BJ (cell line): ENCODE measurements around the gene ISG20L2. TPM values are rescaled to one million over a fixed set of nuclear protein-coding genes. Genes with fewer than 3 reads are reported as not detected.
A peak's percentile ranks its signal among the peaks of the same experiment; 100 is the strongest.

ENCODE experiments used
- CTCF ChIA-PET: fragments of 350-600 bp; formaldehyde crosslinking; extraction: SDS; loops from one replicate; lab custom pipeline; 2021; ENCODE audit warnings: antibody characterized with exemption, inconsistent platforms; lab: Yijun Ruan, JAX
- POLR2A ChIA-PET: fragments of 300-600 bp; sonication (Branson Sonifier 250); formaldehyde crosslinking; extraction: SDS; loops from one replicate; lab custom pipeline; 2021; ENCODE audit warnings: antibody characterized with exemption; lab: Charles Lee
- DNase-seq: peaks from one replicate; pipeline ENCODE4 v3.0.0-alpha.2; 2011; ENCODE audit warnings: low read depth
- H3K27me3 ChIP-seq: 2 replicates; pipeline ENCODE4 v1.6.0; 2011; ENCODE audit warnings: low read length; ENCODE audit not compliant: control insufficient read depth, insufficient read depth
- H3K36me3 ChIP-seq: 2 replicates; pipeline ENCODE4 v1.5.1; 2011; ENCODE audit warnings: low read length; ENCODE audit not compliant: control insufficient read depth, insufficient read depth
- H3K4me3 ChIP-seq: 2 replicates; pipeline ENCODE4 v1.5.1; 2011; ENCODE audit warnings: low read depth, mild to moderate bottlenecking, control low read depth, low read length
- CTCF ChIP-seq: IDR thresholded peaks from 2 replicates; pipeline ENCODE4 v1.5.1; 2011; ENCODE audit warnings: low read depth, mild to moderate bottlenecking, control low read depth, inconsistent platforms, low read length, moderate library complexity; ENCODE audit not compliant: insufficient read depth
- polyA plus RNA-seq: library from polyadenylated mRNA; depleted of rRNA; stranded (reverse); fragments of >200 nt; gene quantifications from 2 replicates; pipeline ENCODE4 v1.2.3, GENCODE V29; 2011

ISG20L2 gene
- polyA plus RNA-seq, 1 experiment, result 36.6 TPM

- Histone ChIP-seq H3K36me3 (peaks cover 9% of the 10 kb centered on the region), H3K27me3 (no peaks in the 10 kb centered on the region), H3K4me3 (peak within 1 kb of the TSS; percentile 58)
- POLR2A ChIA-PET, result interaction anchor here (0.6 to 2.0 kb wide), 2 partner anchors 29 to 42 kb away, joined by 4 to 9 read pairs; partner anchors contain the start of gene NES
- DNase-seq, result no peak
- TF ChIP-seq CTCF, result no peak
- CTCF ChIA-PET, result interaction anchor here (0.6 to 41.7 kb wide), 15 partner anchors 9 to 222 kb away, joined by 3 to 1556 read pairs (median 6); partner anchors contain the start of genes ISG20L2, METTL25B, NES and NTRK1
Observed at GRCh38 chr1:156705321-156705917, 23.1 kb downstream of the ISG20L2 start, which contains the start of gene CRABP2. Gene CRABP2, minus strand, starts transcription at chr1:156705583. Its CDS starts 137 bp downstream, at chr1:156705446.

- no peak for DNase-seq
- ChIA-PET POLR2A (interaction anchor here (0.6 kb wide), 2 partner anchors 30 to 42 kb away, joined by 3 to 4 read pairs; no protein-coding TSS in a partner anchor), CTCF (interaction anchor here (1.2 to 41.7 kb wide), 7 partner anchors 18 to 223 kb away, joined by 4 to 1556 read pairs (median 8); partner anchors contain the start of genes ISG20L2, METTL25B, NES and NTRK1)
- Histone ChIP-seq H3K36me3 (peaks cover 13% of the 10 kb centered on the region), H3K4me3 (peak overlapping the region; percentile 58), H3K27me3 (no peaks in the 10 kb centered on the region)
- no peak for TF ChIP-seq CTCF
Observed at GRCh38 chr1:156704930-156705320, 23.6 kb downstream of the ISG20L2 start.

GRCh38 chr1:156704166-156704711, 24.3 kb downstream of the ISG20L2 start:
- ChIA-PET CTCF (interaction anchor here (0.7 to 41.7 kb wide), 6 partner anchors 17 to 186 kb away, joined by 4 to 1556 read pairs (median 21); partner anchors contain the start of genes ISG20L2, METTL25B, NES and NTRK1), POLR2A (interaction anchor here (0.6 to 1.4 kb wide), 3 partner anchors 8 to 866 kb away, joined by 3 to 7 read pairs (median 3); no protein-coding TSS in a partner anchor)
- Histone ChIP-seq H3K36me3 (peaks cover 19% of the 10 kb centered on the region), H3K4me3 (peak overlapping the region; percentile 58), H3K27me3 (no peaks in the 10 kb centered on the region)
- no peak for TF ChIP-seq CTCF
- no peak for DNase-seq

- peaks cover 24% of the 10 kb centered on the region for H3K36me3 ChIP-seq
- ChIA-PET CTCF (interaction anchor here (5.6 to 41.7 kb wide), 3 partner anchors 16 to 43 kb away, joined by 34 to 1556 read pairs (median 286); partner anchors contain the start of genes ISG20L2, METTL25B and NES), POLR2A (interaction anchor here (1.4 kb wide), 1 partner anchor 9 kb away, joined by 3 read pairs; no protein-coding TSS in a partner anchor)
- no peak for DNase-seq
- H3K27me3 ChIP-seq, result no peaks in the 10 kb centered on the region
- peak overlapping the region; percentile 58 for H3K4me3 ChIP-seq
- TF ChIP-seq CTCF, result peak; percentile 18; the same call in 1 of the 2 replicates
Observed at GRCh38 chr1:156703741-156704140, 24.8 kb downstream of the ISG20L2 start.
